ENCODE measurements around the gene UBALD2. TPM values are rescaled to one million over a fixed set of nuclear protein-coding genes. Genes with fewer than 3 reads are reported as not detected.
A peak's percentile ranks its signal among the peaks of the same experiment; 100 is the strongest.
"Not testable (repeated sequence)": the region's sequence is repeated elsewhere in the genome, so short reads cannot be mapped to it uniquely, and the experiment has no call there.

The UBALD2 gene
- total RNA-seq, result 2.8 TPM

DNA sequence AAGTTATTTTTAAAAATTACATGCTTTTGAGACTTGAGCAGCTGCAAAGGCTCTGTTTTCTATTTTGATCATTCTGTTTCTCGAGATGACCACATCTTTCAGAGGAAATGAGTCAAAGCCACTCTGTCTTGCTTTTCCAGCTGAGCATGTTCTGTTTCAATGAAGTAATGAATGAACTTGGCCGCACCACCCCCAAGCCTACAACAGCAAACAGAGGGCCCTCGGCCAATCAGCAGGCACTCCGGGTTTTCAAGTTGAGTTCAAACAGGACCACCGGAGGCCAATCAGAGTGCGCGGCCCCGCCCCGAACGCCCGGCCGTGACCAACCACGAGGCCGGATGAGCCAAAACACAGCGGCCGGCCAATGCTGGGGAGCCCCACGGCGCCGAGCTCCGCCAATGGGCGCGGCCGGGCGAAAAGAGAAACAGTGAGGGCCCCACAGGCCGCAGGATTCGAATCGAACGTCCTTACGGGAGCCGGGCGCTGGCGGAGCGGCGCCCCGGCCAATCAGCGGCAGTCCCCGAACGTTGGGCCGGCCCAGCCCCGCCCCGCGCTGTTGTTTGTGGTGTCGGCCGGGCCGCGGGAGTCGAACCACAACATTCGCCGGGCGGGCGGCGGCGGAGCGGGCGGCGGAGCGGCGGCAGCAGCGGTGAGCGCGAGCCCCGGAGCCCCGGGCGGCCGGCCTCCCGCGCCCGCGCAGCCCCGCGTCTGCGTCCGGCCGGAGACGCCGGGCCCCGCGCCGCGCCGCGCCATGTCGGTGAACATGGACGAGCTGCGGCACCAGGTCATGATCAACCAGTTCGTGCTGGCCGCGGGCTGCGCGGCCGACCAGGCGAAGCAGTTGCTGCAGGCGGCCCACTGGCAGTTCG is at the start of gene UBALD2:
TSS of gene UBALD2 (plus strand) at position 594 of the 869 bp plus-strand sequence. CDS start at position 752, 158 bp downstream.
- DNase-seq, result peak; percentile 99

DNA sequence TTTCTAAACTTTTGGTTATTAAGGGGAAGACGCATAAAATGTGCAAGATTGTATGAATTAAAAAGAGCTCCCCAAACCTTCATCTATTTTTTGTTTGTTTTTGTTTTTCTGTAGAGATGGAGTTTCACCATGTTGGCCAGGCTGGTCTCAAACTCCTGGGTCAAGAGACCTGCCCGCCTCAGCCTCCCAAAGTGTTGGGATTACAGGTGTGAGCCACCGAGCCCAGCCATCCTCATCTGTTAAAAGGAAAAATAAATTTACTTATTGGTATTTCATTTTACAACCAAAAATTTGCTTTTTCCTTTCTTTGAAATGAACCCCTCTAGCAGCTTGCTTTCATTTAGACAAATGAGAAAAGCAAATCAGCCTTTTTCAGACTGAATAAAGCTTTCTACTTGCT is 48.1 kb upstream of the UBALD2 start:
- no peak for DNase-seq

DNA sequence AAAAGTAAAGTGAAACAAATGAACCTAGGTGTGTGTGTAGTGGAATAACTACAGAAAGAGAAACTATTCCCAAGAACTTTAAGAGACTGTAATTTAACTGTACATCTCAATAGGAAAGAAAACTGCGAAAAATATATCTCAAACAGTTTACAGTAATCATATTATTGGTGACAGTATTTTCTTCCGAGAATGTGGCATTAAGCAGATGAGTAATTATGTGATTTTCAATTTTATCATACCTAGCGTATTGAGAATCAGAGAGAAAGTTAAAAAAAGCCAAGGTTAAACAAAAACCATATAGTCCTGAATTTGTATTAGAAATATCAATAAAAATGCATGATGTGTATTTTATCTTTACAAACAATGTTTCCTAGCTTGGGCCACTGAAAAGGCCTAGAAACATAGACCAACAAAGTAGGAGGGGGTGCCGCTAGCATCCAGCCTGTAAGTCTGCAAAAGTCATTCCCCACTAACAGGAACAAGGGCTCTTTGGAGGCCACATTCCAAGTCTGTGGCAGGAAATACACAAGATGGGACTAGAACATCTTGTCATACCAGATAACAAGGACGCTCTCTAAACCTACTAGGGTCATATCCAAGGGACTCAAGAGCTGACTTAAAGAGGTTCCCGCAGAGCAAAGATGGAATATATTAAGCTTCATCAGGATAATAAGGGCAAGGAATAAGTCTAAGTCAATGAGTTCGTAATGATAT is 45.3 kb upstream of the UBALD2 start:
- no peak for DNase-seq

DNA sequence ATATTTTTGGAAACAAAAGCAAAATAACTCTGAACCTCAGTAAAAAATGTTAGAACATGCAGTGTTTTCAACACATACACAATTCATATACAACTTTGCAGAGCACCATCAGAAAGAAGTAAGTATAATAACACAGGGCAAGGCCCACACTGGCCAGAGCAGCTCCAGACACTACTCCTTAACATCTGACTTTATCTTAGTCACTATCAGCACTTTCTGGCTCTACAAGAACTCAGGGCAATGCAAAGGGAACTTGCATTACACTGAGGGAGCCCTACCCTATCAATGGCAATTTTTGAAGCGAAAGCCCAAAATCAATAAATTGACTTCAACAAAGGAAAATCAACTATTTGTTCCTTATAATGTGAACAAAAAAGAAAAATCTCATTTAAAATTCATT is 41.3 kb upstream of the UBALD2 start:
- DNase-seq, result no peak

DNA sequence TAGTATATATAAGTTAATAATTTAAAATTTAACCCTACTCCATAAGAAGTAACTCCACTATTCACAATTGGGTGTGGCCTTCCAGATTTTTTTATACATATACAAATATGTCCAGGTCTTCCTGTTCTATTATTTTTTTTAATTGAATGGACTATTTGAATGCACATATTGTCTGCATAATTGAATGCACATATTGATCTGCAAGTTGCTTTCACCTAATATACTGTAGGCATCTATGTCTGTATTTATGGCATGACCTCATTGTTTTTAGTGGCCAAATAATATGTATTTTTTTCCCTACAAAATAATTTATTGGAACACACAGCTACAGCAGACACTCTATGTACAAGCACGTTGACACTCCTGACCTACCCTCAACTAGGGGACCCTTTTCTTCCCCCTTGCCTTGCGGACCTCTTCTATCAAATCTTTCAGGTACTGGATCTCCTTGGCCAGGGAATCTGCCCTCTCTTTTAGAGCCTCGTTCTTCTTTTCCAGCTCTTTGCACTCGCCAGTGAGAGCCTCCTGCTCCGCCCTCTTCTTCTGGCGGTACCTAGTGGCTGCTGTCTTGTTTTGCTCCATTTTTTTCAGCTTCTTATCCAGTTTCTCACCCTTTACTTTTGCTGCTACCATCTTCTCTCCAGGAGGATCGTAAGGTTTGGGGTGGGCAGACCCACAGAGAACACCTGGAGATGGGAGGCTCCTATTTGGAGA is 39.6 kb upstream of the UBALD2 start:
- DNase-seq, result not testable (repeated sequence)

DNA sequence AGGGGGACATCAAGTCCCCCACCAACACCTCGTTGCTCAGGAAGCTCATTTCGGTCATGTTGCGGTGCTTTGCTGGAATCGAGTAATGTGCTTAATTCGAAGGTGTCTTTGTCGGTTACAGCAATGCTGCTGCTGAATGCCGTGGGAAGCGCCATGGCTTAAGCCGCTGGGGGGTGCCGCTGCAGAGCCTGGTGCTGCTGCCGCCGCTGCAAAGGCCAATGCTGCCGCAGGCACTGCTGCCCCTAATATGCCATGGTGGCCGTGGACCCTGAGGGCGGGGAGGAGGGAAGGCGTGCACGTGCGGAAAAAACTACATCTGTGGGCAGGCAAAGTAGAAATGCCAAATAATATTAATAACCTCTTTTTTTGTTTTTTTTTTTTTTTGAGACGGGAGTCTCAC is 38.4 kb upstream of the UBALD2 start:
- not testable (repeated sequence) for DNase-seq

DNA sequence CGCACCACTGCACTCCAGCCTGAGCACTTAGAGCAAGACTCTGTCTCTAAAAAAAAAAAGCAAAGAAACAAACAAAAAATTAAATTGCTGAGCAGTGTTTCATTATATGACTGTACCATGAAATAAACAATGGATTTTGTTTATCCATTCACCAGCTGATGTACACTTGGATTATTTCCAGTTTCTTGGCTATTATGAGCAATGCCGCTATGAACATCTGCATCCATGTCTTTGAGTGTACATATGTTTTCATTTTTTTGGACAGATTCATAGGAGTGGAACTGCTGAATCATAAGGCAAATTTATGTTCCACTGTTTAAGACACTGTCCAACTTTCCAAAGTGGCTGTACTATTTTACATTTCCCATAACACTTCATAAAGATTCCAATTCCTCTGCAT is 32.8 kb upstream of the UBALD2 start:
- DNase-seq, result no peak

DNA sequence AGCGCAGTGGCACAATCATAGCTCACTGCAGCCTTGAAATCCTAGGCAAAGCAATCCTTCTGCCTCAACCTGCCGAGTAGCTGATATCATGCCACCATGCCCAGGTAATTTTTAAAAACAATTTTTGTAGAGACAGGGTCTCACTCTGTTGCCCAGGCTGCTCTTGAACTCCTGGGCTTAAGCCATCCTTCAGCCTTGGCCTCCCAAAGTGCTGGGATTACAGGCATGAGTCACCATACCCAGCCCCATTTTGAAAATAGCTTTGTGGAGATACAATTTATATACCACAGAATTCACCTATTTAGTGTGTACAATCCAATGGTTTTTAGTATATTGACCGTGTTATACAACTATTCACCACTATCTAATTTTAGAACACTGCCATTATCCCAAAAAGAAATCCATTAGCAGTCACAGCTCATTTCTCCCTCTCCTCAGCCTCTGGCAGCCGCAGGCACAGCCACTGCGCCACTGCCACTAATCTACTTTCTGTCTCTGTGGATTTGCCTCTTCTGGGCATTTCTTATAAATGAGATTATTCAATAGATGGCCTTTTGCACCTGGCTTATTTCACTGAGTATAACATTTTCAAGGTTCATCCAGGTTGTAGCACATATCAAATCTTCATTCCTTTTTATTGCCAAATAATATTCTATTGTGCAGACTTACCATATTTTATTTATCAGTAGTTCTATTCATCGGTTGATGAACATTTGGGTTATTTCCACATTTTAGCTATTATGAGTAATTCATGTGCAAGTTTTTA is 31.4 kb upstream of the UBALD2 start:
- no peak for DNase-seq

DNA sequence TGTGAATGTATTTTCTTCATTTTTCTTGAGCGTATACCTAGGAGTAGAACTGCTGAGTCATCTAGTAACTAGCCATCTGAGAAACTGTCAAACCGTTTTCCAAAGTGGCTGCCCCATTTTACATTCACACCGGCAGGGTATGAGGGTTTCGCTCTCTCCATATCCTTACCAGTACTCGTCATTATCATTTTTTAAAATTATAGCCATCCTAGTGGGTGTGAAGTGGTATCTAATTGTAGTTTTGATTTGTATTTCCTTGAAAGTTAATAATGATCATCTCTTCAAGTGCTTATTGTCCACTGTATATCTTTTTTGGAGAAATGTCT is 30.8 kb upstream of the UBALD2 start:
- no peak for DNase-seq

DNA sequence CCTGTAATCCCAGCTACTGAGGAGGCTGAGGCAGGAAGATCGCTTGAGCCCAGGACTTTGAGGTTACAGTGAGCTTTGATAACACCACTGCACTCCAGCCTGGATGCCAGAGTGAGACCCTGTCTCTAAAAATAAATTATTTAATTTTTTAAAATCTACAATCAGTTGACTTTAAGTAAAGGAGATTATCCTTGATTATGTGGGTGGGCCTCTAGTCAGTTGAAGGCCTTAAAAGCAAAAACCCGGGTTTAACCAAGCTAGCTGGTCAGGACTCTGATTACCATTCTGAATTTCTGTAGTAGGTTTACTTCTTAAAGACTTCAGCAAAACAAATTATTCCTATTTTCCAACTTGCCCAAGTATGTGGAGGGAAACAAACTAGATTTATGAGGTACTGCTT is 29.3 kb upstream of the UBALD2 start:
- no peak for DNase-seq

DNA sequence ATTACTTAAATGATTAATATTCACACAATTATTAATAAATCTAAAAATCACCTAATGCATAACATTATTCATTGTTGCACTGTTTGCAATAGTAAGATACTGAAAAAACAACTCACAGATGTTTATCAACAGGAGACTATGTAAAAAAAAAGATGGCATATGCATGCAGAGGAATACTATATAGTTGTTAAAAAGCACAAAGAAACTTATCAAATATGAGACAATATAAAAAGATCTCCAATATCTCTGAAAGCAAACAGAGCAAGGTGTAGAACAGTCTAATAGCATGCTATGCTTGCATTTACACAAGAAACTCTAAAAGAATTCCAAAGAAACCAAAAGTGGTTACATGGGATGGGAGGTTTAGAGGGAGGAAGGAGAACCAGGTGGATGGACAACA is 28.5 kb upstream of the UBALD2 start:
- no peak for DNase-seq

DNA sequence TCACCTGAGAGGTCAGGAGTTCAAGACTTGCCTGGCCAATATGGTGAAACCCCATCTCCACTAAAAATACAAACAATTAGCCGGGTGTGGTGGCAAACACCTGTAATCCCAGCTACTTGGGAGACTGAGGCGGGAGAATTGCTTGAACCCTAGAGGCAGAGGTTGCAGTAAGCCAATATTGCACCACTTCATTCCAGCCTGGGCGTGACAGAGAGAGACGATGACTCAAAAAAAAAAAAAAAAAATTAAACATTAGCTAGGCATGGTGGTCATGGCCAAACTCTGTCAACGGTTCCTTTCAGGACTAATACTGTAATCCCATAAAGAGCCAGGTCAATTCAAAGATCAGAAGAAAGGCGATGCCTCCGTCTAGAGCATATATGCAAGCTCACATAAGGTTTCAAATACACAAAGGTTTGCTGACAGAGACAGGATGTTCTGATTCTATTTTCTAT is 27.3 kb upstream of the UBALD2 start:
- DNase-seq, result no peak

DNA sequence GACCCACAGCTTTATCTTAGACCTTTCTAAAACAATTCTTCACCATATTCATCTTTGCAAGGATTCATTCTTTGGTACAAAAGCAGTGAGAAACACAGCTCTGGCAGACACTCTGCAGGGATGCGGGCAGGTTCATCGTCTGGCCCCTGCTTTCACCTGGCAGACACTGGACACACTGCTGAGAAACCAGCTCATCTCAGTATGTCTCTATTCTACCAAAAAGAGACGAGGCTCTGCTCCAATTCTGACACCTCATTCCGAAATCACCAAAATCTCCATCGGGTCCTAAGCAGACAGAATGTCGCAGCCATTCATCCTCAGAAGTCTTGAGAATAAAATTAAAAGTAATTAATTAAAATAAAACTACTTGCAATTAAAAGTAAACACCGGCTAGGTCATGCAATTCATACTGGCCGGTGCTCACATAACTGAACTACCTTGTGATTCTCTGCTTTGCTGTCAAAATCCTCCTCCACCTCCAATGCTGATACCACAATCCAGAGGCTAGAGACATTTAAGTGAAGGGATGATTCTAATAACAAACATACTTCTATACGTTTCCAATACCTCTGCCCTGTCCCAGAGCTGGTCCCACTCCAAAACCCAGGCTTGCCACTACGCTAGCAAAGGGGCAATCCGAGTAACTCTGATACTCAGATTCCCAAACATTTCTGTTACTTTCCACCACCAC is 26.2 kb upstream of the UBALD2 start:
- no peak for DNase-seq

DNA sequence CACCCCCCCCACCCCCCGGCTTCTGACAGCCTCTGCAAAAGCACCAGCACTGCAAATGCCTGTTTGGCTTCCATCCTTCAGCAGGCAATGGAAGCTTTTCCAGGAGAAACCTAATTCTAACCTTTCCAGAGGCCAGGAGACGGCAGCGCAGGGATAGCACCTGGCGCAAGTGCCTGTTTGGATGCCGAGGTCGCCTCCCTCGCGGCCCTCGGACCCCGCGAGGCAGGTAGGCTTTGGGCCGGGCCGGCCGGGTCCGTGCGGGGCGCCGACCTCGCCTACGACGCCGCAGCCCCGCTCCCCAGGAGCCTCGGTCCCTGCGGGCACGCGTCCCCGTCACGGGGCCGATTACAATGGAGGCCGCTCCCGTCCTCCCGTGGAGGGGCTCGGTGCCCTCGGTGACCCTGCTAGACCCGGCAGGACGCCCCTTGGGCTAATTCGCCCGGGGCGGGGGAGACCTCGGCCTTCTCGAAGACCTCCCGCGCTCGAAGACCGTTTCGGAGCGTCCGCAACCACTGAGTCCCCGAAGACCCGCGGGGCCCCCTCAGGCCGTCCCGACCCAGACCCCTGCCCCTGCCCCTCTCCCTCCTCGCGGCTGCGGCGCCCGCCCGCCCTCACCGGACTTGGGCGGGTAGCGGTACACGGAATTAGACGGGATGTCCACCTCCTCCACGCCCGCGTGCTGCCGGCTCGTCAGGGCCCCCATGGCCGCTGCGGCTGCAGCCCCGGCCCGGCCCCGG is 25.4 kb upstream of the UBALD2 start:
- DNase-seq, result no peak

DNA sequence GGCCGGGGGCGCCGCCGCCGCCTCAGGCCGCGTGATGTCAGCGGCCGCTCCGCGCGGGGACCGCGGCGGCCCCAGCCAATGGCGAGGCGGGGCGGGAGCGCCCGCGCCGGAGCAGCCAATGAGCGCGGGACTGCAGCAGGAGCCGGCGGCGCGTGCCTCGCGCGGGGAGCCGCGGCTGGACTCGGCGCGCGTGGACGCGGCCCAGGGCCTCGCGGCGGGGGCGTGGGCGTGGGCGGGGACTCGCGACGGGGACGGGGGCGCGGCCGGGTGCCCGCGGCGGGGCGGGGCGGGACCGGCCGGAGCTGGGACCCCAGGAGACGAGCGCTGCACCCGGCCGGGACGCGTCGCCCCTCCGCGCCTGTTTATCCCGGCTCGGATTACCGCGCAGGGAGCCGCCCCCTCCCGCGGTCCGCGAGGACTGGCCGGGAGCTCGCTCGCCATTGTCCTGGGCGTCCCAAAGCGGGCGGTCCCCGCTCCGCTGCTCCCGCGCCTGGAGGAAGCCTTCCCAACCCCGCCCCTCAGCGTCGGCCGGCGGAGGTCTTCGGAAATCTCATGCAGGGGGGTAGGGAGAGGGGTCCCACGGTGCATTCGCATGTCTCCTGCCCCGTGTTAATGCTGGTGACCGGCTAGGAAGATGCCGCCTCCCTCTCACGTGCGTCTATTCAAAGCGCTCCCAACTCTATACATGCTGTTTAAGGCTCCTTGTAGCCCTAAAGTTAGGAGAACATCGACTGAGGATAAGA is 24.5 kb upstream of the UBALD2 start, which contains the start of gene RNF157:
TSS of gene RNF157 (minus strand) at position 33 of the 743 bp plus-strand sequence. CDS start 253 bp downstream, outside the sequence.
- DNase-seq, result peak; percentile 71

DNA sequence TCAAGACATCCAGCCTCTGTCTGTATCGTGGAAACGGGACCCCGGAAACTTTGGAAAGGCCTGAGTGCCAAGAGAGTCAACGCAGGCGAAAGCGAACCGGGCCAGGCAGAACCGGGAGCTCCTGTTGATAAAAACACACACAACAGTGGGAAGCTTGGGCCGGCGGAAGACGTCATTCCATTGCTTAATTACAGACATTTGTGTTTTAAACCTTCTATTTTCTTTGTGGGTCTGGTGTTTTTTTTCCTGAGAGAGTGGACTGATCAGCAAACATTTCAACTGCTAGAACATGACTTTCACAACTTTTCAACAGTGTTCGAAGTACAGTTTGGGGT is 24.0 kb upstream of the UBALD2 start:
- DNase-seq, result no peak

DNA sequence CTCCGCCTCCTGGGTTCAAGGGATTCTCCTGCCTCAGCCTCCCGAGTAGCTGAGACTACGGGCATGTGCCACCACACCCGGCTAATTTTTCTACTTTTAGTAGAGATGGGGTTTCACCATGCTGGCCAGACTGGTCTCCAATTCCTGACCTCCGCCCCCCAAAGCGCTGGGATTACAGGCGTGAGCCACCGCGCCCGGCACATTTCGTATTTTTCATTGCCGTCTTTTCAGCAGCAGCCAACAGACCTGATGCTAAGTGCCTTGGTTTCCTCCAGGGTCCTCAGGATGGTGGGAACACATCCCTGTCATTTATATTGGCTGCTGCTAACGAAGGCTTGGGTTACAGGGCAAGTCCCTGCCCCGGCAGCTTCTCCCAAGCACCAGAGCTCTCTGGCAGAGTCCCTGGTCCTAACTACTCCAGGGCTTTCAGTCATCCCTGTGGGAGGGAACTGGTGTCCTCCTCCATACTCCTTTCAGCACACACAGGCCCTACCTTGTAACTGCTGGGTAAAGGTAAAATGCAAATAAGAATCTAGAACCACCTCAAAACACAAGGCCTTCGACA is 23.4 kb upstream of the UBALD2 start:
- no peak for DNase-seq

DNA sequence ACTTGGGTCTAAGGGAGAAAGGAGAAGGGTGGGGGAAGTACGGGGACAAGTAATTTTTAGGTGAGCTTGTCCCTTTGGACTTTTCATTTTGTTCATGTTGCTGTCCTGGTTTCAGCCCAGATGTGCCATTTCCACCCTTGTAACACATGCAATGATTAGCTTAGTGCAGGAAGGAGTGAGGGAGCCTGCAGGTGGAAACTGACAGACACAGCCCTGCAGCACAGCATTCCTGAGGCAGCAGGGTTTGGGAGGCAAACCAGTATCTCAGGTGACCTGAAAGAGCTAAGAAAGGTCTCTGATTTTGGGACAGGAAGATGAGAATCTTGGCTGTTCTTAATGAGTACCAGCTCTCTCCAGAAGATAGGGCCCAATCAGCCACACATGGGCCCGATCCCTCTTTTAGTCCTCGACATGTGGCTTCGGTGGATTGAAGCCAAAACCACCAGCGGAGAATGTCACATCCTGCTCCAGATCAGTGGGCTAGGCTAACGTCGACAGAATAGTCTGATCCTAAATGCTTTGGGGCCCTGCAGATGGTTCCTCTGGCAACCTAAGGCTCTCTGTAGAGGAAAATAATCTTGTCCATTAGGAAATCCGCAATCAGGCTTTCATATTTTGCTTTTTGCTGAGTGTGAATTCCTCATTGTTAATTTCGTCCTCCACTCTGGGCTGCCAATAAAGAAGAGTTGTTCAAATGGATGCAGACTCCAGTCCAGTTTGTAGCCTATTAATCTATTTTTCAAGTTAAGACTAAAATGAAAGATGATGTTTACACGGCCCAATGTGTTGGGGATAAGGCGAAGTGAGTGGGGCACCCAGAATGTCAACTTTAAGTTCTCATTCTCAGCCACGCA is 21.1 kb upstream of the UBALD2 start:
- no peak for DNase-seq

DNA sequence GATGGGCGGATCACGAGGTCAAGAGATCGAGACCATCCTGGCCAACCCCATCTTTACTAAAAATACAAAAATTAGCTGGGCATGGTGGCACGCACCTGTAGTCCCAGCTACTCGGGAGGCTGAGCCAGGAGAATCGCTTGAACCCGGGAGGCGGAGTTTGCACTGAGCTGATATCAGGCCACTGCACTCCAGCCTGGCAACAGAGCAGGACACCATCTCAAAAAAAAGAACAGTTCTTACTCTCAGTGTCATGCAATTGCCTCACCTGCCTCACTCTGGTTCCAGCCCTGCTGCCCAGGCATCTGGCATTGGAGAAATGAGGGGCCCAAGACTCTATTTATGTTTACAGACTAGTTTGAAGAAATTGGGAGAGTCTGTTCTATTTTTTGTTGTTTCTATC is 20.4 kb upstream of the UBALD2 start:
- not testable (repeated sequence) for DNase-seq

All from occipital lobe (tissue), 2 donors.